Panc1 (cell line): Measurements from ENCODE around the gene IBA57. TPM values are rescaled to one million over a fixed set of nuclear protein-coding genes. Genes with fewer than 3 reads are reported as not detected.

Source experiments
- ATAC-seq: fragments of 200-7000 bp; cut with Tn5 transposase; 2 replicates; pipeline ENCODE4 v1.9.1; 2020; ENCODE audit warnings: mild to moderate bottlenecking, moderate library complexity
- BruUV-seq: library from RNA; stranded (reverse); fragments of 400-500 nt; replicated peaks from 2 replicates; lab custom pipeline; 2021; lab: Mats Ljungman, UMichigan
- CTCF ChIA-PET: fragments of 300-600 bp; sonication (Branson Sonifier 250); formaldehyde crosslinking; loops from one replicate; lab custom pipeline; 2022; ENCODE audit warnings: antibody characterized with exemption; lab: Charles Lee
- POLR2A ChIA-PET: fragments of 300-600 bp; sonication (Branson Sonifier 250); formaldehyde crosslinking; loops from one replicate; lab custom pipeline; 2022; ENCODE audit warnings: antibody characterized with exemption; lab: Charles Lee
- DNase-seq: peaks from one replicate; pipeline ENCODE4 v3.0.0-alpha.2; 2010; ENCODE audit warnings: low read depth, low spot score
- H3K27ac ChIP-seq: 2 replicates; pipeline ENCODE4 v1.5.1; 2011; ENCODE audit warnings: mild to moderate bottlenecking, low read length, inconsistent platforms
- H3K27me3 ChIP-seq: fragments of 200-500 bp; sonication (Bioruptor generic); 2 replicates; pipeline ENCODE4 v1.6.0; 2014; ENCODE audit warnings: low read length, inconsistent platforms; ENCODE audit not compliant: control insufficient read depth, insufficient read depth
- H3K36me3 ChIP-seq: fragments of 200-500 bp; sonication (Bioruptor generic); 2 replicates; pipeline ENCODE4 v1.5.1; 2014; ENCODE audit warnings: inconsistent platforms, mild to moderate bottlenecking, low read length, moderate library complexity; ENCODE audit not compliant: control insufficient read depth, insufficient read depth
- H3K4me1 ChIP-seq: 2 replicates; pipeline ENCODE4 v1.5.1; 2011; ENCODE audit warnings: inconsistent platforms, mild to moderate bottlenecking, low read length, moderate library complexity; ENCODE audit not compliant: control insufficient read depth, insufficient read depth
- H3K4me3 ChIP-seq, 2 experiments: 2 replicates each; pipeline ENCODE4 v1.5.1; 2011 to 2012; ENCODE audit warnings: low read depth in 2 of 2, low read length in 2 of 2, mild to moderate bottlenecking in 2 of 2, inconsistent platforms in 1 of 2, moderate library complexity in 1 of 2
- H3K9me3 ChIP-seq: fragments of 200-500 bp; sonication (Bioruptor generic); 2 replicates; pipeline ENCODE4 v1.5.1; 2014; ENCODE audit warnings: low read depth, mild to moderate bottlenecking, inconsistent platforms, low read length, moderate library complexity; ENCODE audit not compliant: control insufficient read depth, insufficient read depth
- CTCF ChIP-seq: fragments of 450-650 bp; IDR thresholded peaks from 2 replicates; pipeline ENCODE4 v1.5.1; 2017; ENCODE audit warnings: mild to moderate bottlenecking
- POLR2AphosphoS5 ChIP-seq: IDR thresholded peaks from 2 replicates; pipeline ENCODE4 v1.6.1; 2012; ENCODE audit warnings: mild to moderate bottlenecking, low read depth, low read length, moderate library complexity
- REST ChIP-seq, 2 experiments: IDR thresholded peaks; 2 replicates each; pipeline ENCODE4 v1.6.1; 2011 to 2012; ENCODE audit warnings: low read depth in 2 of 2, control low read depth in 1 of 2, low read length in 1 of 2, mild to moderate bottlenecking in 1 of 2, moderate library complexity in 1 of 2; ENCODE audit not compliant: insufficient read depth in 1 of 2
- SIN3A ChIP-seq: IDR thresholded peaks from 2 replicates; pipeline ENCODE4 v1.6.1; 2012; ENCODE audit warnings: low read depth, mild to moderate bottlenecking, low read length, moderate library complexity, borderline replicate concordance; ENCODE audit not compliant: insufficient read depth
- TCF7L2 ChIP-seq: IDR thresholded peaks from 2 replicates; pipeline ENCODE4 v1.6.1; 2011; ENCODE audit warnings: mild to moderate bottlenecking, low read depth, low read length, inconsistent platforms
- in situ Hi-C: cut with HindIII; loops from 2 replicates; pipeline ENCODE4 v1.10.0; 2016; ENCODE audit warnings: low sequenced_read_pairs, low pct_unique_long_range_greater_than_20kb
- intact Hi-C: fragments of 100-400 bp; cut with micrococcal nuclease; formaldehyde crosslinking; loops from one replicate; pipeline ENCODE4 v1.10.0; 2022; ENCODE audit not compliant: unreplicated experiment
- total RNA-seq: library from RNA; stranded (reverse); gene quantifications from one replicate; pipeline ENCODE4 v1.2.1, GENCODE V29; 2021; ENCODE audit not compliant: unreplicated experiment

The IBA57 gene
- total RNA-seq, 1 experiment from 2014 or later, result 11.3 TPM

GRCh38 chr1:228148935-228149405 lies 16.6 kb upstream of the IBA57 start:
- CTCF ChIA-PET, result no interaction called here
- Histone ChIP-seq H3K9me3 (no peaks in the 10 kb centered on the region), H3K4me1 (peaks cover 28% of the 10 kb centered on the region), H3K27ac (peak overlapping the region; percentile 72), H3K36me3 (no peaks in the 10 kb centered on the region; the same call in 1 of the 2 replicates), H3K4me3 (no peak overlapping the region), H3K27me3 (no peaks in the 10 kb centered on the region)
- POLR2A ChIA-PET, result no interaction called here
- TF ChIP-seq TCF7L2, result no peak
- no peak for TF ChIP-seq POLR2AphosphoS5
- TF ChIP-seq CTCF, result no peak
- TF ChIP-seq SIN3A, result no peak
- TF ChIP-seq REST (IDR thresholded peaks at IDR 0.05; ENCODE audit: insufficient read depth in 1 of 2, low read depth in 2 of 2, low read length in 1 of 2), result no peak
- no peak for DNase-seq
- in situ Hi-C loops, result no loop called here
- BruUV-seq, result no TSS peak
- intact Hi-C loops, result no loop called here
- peak; percentile 9 for ATAC-seq

- ChIA-PET CTCF (interaction anchor here (0.6 kb wide), 2 partner anchors 143 to 308 kb away, joined by 5 to 6 read pairs; a partner anchor contains a TSS), POLR2A (no interaction called here)
- Histone ChIP-seq H3K9me3 (no peaks in the 10 kb centered on the region), H3K4me1 (peaks cover 28% of the 10 kb centered on the region), H3K36me3 (no peaks in the 10 kb centered on the region; the same call in 1 of the 2 replicates), H3K27me3 (no peaks in the 10 kb centered on the region), H3K4me3 (no peak within 1 kb of the TSS), H3K27ac (peak within 1 kb of the TSS; percentile 72)
- ATAC-seq, result peak; percentile 52
- in situ Hi-C loops, result no loop called here
- intact Hi-C loops, result no loop called here
- no peak for TF ChIP-seq SIN3A
- no peak for TF ChIP-seq TCF7L2
- TF ChIP-seq CTCF, result no peak
- no peak for TF ChIP-seq POLR2AphosphoS5
- TF ChIP-seq REST (IDR thresholded peaks at IDR 0.05; ENCODE audit: insufficient read depth in 1 of 2, low read depth in 2 of 2, low read length in 1 of 2), result no peak
- BruUV-seq, result no TSS peak
- no peak for DNase-seq
Measured at GRCh38 chr1:228149406-228150119, 16.0 kb upstream of the IBA57 start, which contains the start of gene GJC2. GJC2 (plus strand) TSS chr1:228149930; CDS start chr1:228157759, 7,829 bp downstream.
